NCI-H748 (cell line): ENCODE data around the gene KDM5B.
"Not testable (repeated sequence)": the region's sequence is repeated elsewhere in the genome, so short reads cannot be mapped to it uniquely, and the experiment has no call there.

Source experiments
- DNase-seq: peaks from one replicate; lab custom pipeline; 2025; ENCODE audit not compliant: unreplicated experiment; lab: John Stamatoyannopoulos, UW

KDM5B gene

DNA sequence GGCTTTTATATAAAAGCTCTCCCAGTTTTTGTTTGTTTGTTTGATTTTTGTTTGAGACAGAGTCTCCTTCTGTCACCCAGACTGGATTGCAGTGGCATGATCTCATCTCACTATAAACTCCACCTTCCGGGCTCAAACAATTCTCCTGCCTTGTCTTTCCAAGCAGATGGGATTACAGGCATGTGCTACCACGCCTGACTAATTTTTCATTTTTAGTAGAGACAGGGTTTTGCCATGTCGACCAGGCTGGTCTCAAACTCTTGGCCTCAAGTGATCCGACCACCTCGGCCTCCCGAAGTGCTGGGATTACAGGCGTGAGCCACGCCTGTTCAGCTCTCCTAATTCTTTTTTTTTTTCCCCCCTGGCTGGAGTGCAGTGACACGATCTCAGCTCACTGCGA is 6.9 kb upstream of the KDM5B start:
- no peak for DNase-seq

DNA sequence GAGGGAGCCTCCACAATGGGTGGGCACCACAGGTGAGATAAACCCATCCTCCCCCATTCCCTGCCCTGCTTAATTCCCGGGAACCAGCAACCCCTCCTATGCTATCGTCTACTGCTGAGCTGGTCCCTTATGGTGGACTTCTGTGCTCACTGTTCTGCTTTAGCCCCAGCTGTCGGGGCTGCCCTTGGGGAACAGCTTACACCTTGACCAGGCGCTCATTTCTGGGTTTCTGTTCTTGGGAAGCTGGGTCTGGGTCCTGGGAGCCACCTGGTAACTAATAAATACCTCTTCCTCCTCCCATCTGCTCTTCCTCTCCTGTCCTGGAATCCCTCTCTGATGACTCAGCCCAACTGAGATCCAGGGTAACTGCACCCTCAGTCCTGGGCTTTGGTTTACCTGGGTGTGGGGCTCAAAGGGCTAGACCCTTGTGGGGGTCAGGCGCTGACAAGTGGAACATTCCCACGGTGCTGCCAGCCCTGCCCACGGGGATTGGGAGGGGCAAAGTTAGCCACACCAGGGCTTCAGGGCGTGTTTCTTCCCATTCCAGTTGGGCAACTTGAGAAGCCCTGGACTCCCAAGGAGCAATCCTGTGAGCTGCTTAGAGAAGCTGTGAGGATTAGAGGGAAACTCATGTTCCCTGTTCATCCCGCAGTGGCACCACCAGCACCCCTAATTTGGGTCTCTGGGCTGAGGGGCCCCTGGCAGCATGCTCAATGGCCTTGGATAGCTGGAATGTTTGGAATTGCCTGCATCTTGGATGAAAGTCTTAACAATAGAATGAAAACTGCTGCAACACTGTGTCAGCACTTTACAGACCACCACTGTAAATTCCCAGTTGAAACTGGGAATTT is 4.2 kb upstream of the KDM5B start:
- no peak for DNase-seq

DNA sequence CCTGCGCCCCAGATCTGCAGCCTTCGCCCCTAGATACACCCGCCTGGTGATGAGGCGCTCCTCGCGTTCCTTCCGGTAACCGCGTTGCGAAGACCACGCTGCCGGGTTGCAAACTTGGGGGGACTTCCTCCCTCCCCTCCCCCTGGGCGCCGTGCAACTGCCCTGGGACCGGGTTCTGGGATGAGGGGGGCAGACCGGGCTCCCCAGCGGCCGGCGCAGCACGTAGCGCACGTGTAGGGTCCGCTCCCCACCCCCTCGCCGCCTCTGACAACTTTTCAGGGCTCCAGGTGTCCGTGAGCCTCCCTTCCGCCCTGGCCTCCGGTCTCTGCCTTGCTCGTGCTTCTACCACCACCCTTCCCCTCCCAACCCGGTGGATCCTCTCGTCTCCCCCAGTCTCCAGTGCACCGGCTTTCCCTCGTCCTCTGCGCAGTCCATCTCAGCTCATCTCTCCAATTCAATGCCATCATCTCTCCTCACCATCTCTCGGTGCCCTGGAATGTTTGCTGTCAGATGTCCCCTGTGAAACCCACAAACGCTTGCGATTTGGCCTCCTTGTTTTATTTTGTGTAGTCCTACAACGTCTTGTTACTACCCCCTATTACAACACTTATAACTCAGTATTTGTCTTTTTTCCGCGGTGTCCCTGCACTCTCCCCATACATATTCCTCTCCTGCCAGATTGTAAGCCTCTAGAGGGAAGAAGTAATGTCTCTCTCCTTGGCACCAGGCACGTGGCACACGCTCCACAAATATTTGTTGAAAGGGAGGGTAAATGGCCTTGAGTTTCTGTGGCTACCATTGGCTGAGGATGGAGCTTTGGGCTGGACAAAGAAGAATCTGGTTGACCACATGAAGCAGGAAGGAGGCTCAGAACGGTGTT is 3.3 kb upstream of the KDM5B start:
- peak; percentile 42 for DNase-seq

DNA sequence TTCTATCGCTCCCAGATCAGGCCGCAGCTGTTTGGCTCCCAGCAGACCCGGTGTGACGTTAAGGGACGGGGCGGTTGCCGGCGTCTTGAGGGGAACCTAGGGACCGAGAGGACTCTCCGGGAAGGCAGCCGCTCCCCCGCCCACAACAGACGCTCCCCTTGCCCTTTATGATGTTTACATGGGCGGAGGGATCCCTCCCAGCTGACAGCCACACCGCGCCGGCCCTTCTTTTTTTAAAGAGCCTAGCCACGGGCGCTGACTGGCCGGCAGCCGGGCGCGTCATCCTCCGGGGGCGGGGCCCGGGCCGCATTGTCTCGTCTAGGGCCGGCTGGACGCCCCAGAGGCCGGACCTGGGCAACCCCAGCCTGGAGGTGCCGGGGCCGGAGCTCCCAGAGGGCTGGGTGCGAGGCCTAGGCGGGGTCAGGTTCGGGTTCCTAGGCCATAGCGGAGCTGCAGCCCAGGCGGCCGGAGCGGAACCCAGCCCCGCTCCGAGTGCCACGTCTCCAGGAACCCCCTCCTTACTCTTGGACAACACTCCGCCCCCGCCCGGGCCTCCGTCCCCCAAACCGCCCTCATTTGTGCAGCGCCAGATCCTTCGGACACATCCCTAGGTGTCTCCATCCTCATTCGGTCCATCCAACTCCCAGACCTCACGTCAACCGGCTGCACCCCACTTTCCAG is 2.5 kb upstream of the KDM5B start, which contains the start of gene PCAT6:
Gene PCAT6 (plus strand): TSS at position 340 of the 681 bp plus-strand sequence.
- DNase-seq: peak; percentile 94

DNA sequence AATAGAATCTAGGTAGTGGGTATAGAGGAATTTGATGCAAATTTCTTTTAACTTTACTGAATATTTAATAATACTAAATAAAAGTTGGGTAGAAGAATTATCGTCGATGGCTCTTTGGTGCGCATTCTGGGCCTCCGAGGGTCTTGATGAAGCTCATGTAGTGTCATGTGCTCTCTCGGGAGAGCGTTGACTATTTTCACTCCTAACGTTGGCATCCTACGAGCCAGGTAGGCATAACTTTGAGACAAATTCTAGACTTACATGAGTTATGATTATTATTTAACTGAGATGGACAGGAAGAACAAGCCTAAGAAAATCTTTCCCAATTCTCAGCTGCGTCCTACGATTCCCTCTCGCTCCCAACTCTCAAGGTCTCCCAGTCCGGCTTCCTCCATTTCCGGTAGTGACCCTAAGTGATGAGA is 2.0 kb upstream of the KDM5B start:
- peak; percentile 35 for DNase-seq

DNA sequence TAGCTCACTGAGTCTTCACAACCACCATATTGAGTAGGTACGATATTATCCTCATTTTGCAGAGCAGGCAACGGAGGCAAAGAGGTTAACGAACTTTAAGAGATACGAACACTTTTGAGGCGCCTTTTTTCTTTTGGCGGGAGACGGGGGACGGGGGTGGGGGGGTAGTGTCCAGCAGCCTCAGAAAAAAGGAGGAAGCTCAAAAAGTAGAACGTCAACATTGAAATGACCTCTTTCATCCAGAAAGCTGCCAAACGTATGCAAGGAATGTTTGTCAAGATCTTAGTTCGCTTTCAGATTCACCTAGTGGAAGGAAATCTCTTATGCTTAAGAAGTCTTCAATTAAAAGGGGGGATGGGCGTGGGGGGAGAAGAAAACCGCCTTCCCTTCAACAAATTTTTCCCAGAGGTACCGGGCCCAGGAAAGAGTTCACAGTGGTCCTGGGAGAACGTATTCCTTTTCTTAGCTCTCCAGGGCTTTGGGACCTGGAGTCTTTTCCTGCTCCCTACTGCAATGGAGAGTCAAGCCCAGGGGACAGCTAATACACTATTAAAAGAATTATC is 1.5 kb upstream of the KDM5B start:
- no peak for DNase-seq

DNA sequence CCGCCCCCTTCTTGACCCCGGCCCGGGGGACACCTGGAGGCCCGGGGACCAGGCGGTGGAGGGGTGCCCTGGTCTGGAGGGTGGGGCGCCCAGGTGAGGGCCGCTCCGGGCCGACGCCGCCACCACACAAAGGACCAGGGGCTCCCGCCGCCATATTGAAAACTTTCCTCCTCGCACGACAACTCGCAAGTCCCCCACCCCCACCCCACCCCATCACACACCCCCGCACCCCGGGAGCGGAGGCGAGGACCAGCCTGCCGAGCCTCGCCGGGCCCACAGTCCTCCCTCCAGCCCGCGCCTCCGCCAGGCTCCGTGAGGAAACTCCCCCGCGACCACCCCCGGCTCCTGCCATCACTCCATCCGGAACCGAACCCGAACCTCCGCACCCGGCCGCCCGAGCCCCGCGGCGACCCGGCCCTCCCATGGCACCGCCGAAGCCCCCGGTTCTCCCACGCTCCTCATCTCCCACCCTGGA is 733 bp downstream of the KDM5B start:
- peak; percentile 26 for DNase-seq

DNA sequence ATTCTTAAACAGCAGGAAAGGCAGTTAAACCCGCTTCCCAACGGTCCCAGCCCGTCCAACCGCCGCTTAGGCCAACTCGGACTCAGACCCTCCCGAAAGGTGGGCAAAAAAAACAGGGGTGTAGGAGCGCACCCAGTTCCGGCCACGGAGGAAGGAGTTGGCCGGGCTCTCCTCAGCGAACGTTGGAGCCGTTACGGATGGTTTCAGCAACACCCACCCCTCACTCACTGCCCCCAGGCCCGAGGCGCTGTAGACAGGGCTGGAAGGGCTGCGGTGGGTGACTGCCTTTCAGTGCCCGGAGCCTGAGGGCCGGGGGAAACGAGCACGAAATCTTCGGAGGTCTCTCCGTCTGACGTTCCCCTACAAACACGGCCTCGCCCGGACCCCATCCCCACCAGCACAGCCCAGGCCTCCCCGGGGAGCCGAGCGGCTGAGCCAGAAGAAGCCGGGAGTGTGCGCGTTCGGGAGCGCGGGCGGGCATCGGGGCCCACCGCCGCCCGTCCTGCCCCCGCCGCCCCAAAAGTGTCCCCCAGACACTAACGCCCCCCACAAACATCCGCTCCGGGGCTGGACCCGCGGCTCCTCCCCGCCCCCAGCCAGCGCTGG is 1.3 kb downstream of the KDM5B start:
- DNase-seq: peak; percentile 24

DNA sequence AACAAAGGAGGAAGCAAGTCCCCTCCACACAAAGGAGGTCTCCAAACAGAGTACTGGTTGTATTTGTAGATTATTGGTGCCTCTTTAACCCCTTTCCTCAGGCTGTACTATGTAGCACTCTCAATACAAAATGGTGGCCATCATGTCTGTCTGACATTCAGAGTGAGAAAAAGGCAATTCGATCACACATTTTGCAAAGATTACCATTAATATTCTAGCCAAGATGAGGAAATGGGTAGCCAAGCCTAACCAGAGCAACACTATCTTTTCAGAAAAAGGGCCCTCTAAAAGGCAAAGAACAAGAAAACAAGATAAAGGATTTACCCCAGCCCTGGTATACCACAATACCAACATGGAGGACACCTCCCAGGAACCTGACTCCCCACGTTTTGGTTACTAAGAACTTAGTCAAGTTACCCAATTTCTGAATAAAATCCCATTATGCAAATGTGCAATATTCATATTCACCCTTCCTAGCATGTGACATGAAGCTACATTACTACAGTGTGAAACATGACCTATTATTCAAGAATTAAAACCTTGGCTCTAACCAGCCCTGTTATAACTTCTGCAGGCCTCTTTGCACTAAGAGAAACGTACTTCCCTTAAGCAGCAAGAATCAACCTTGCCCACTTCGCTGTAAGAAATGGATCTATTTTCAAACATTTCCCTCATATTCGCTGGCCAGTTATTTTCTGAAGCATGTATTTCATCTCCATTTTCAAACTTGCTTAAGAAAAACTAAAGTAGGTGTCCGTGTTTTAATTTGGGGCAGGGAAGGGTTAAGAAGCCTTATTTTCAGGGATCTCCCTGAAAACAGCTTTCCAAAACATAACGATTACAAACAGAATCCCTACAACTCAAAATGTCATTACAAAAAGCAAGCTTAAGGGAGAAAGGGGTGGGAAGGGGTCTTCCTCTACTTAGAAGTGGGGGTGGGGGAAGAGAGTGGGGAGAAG is 2.1 kb downstream of the KDM5B start:
- peak; percentile 2 for DNase-seq

DNA sequence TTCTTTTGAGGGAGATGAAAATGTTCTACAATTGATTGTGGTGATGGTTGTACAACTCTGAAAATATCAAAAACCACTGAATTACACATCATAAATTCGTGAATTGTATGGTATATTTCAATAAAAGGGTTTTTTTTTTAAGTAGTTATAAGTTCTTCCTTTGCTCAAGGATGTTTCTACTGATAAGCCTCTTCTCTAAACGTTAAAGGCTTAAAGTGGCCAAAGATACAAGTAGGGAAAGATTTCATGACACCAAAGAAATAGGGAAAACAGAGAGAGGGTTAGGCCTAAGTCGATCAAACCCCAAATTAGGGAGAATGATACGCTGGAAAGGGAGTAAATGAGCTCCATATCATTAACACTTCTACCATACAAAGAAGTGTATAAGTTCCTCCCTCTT is 4.1 kb downstream of the KDM5B start:
- DNase-seq: no peak

DNA sequence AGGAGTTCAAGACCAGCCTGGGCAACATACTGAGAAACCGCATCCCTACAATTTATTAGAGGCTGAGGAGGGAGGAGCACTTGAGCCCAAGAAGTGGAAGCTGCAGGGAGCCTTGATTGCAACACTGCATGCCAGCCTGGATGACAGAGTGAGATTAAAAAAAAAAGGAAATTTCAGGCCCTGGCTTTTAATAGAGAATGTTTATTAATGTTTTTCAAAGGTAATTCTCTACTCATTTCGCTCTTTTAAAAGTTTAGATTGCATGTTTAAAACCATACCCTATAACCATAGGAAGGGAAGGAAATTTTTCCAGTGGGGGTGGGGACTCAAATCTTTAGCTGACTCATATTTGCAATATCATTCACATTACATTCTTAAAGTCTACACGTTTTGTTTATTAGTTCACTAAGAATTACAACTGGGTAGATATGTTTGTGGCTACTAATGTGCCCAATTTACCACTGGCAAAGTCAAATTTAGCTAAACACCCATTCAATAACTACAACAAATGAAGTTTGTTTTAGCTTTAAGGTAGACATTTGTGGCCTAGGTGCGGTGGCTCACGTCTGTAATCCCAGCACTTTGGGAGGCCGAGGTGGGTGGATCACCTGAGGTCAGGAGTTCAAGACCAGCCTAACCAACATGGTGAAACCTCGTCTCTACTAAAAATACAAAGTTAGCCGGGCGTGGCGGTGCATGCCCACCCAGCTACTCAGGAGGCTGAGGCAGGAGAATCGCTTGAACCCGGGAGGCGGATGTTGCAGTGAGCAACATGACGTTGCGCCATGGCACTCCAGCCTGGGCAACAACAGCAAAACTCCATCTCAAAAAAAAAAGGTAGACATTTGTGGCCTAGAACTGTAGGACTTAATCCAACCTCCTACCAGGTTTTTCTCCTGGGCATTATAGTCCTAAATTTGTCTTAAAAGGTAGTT is 5.0 kb downstream of the KDM5B start:
- no peak for DNase-seq

DNA sequence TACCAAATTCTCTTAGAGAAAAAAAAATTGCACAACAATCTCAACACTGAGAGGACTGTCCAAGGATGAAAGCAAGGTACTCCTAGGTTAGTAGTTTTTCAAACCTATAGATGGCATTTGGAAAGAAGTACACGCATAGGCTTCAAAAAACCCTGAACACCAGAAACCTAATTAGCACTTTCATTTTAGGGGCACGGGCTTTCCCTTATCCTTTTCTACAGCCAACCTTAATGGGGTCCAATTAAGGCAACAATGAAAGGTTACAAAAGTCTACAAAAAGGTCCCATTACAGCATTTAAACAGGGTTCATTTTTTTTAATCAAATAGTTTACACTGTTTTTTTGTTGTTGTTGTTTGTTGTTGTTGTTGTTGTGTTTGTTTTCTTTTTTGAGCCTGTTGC is 6.2 kb downstream of the KDM5B start:
- no peak for DNase-seq

DNA sequence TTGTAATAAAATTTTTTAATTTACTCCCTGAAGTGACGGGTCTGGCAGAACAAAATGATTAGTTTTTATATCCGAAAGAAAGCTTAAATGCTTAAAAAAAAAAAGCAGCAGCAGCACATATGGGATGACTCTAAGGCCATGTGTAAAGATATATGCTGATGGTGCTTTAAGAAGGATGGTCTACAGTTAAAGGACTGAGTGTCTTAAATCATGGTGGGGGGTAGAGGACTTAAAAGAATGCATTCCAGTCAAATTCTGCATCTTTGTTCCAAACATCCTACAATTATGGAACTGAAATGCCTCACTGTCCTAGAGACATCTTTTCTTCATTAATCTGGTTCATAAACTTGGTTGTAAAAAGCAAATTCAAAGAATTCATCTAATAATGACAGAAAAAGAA is 7.0 kb downstream of the KDM5B start:
- DNase-seq: no peak

DNA sequence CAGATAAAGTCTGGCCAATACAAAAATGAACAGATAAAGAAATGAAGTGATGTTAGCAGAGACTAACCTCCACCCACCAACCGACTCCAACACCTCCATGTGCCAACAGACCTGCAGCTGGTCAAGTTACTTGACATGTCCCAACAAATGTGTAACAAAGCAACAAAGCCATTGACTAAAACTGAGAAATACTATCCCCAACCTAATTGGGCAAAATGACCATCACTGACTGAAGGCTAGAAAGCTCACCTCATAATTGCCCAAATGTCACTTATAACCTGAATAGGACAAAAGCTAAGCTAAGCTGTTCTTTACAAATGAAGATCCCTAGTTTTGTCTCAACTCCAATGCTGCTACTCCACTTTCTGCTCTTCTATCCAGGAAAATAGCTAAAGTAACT is 7.5 kb downstream of the KDM5B start:
- DNase-seq: no peak

DNA sequence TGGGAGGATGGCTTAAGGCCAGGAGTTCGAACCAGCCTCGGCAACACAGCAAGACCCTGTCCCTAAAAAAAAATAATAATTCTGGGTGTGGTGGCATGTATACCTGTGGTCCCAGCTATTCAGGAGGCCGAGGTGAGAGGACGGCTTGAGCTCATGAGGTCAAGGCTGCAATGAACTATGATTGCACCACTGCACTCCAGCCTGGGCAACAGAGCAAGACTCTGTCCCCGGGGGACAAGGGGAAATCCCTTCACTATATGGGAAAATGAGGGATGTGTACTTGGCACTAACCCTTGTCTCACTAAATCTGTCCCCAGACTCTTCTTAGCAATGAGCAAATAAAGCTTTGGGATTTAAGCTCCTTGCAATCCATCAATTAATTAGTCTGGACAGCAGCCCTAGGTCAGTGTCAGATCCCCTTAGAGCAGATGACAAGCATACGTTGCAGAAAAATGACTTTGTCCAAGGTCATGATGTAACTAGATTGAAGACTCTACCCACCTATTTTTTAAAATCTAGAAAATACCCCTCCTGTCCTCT is 9.4 kb downstream of the KDM5B start:
- no peak for DNase-seq

DNA sequence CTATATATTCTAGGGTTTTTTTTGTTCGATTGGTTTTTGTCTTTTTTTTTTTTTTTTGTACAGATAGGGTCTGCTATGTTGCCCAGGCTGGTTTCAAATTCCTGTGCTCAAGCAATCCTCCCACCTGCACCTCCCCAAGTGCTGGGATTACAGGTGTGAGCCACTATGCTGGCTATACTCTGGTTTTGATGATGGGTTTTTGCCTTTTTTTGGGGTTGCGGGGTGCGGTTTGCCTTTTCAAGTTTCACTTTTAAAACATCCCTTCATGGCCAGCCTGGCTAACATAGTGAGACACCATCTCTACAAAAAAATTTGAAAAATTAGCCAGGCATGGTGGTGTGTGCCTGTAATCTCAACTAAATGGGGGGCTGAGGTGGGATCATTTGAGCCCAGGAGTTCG is 10.0 kb downstream of the KDM5B start:
- DNase-seq: no peak

DNA sequence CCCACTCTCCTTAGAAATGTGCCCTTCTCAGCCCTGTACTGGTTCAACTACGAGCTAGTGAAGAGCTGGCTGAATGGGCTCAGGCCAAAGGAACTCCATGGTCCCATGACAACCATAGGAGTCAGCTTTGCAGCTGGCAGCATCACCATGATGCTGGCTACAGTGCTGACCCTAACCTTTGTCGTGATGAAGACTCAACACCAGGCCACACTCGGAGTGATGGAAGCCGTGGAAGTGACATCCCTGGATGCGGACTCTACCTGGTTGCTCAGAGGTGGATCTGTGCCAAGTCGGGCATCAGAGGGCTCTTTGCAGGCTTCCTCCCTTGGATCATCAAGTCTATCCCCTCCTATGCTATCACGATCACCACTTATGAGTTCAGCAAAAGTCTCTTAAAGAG is 11.6 kb downstream of the KDM5B start:
- no peak for DNase-seq

DNA sequence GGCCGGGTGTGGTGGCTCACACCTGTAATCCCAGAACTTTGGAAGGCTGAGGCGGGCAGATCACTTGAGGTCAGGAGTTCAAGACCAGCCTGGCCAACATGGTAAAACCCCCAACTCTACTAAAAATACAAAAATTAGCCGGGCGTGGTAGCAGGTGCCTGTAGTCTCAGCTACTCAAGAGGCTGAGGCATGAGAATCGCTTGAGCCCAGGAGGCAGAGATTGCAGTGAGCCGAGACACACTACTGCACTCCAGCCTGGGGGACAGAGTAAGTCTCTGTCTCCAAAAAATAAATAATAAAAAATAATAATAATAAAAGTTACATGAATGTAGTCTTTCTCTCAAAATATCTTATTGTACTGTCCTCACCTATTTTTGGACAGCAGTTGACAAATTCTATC is 13.3 kb downstream of the KDM5B start:
- DNase-seq: not testable (repeated sequence)
